Stimulated activated CD4-positive, alpha-beta T cell treated with anti-CD3 and anti-CD28 coated beads, Interleukin-12 subunit alpha, Interleukin-12 subunit beta, amount 100 ng/mL, for 48 hours (primary cell): ENCODE data around the gene BOC.

ENCODE experiments used
- DNase-seq, 3 donors: peaks; one replicate each; pipeline ENCODE4 v3.0.0-alpha.2; 2020; ENCODE audit warnings: low read depth in 2 of 3, low spot score in 1 of 3

BOC gene

GRCh38 chr3:113285226-113285625 lies 73.9 kb downstream of the BOC start:
- no peak for DNase-seq

DNA sequence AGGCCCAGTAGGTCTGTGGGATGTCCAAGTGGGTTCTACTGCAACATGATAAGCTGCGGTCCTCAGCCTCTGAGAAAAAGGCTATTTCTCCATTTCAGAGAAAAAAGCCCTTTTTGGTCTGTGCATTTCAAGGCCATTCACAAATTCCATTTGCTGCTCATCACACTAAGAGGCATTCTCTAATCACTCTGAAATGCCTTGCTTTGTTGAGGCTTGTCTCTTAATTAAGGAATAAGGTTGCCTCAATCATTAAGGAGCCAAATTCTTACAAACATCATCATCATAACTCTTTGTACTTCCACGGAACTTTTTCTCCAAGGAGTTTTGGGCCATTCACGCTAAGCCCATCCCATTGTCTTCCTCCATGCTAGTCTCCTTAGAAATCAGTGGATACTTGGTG lies 74.4 kb downstream of the BOC start:
- no peak for DNase-seq

- DNase-seq, result no peak
Observed at GRCh38 chr3:113286524-113286923, 75.2 kb downstream of the BOC start.

DNA sequence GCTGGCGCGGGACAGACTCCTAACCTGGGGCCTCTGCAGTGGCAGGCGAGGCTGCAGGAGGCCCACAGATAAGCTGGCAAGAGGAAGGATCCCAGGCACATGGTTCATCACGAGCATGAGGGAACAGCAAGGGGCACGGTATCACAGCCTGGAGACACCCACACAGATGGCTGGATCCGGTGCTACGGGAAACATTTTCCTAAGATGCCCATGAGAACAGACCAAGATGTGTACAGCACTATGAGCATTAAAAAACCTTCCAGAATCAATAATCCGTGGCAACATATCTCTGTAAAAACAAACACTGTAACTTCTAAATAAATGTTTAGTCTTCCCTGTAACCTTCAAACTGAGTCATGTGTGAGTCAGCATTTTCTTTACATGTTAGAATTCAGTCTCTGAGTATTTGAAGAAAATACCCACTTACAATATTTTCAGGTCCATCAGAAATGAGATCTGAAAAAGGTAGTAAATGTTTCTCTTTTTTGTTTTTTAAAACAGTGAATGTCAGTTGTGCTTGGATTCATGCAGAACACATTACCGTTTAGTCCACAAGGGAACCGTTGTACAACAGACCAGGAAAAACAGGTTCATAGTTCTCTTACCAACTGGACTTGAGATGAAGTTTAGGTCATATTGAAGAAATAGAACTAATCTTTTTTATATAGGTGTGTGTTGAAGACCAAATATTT lies 75.9 kb downstream of the BOC start:
- no peak for DNase-seq

GRCh38 chr3:113287803-113288648 lies 76.7 kb downstream of the BOC start:
- peak in 2 of 3 donors; percentile 39 to 69 for DNase-seq

GRCh38 chr3:113288881-113289280 lies 77.5 kb downstream of the BOC start:
- DNase-seq, result no peak

GRCh38 chr3:113291572-113291971 lies 80.2 kb downstream of the BOC start:
- no peak for DNase-seq

GRCh38 chr3:113292933-113293332 lies 81.6 kb downstream of the BOC start:
- no peak for DNase-seq

DNA sequence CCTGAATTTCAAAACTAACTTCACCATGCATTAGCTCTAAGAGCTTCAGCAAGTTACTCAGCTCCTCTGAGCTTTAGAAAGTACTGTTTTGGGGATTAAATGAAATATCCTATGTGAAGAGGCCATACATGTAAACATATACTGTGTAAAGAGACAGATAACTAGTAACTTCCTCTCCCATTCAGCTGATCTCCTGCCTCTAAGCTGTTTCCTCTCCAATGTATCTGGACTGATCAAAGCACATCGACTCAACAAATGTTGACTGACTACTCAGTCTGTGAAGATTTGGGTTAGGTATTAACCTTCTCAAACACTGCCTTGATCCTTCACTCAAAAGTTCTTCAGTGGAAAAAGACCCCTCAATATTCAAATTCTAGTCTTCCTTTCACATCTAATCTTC lies 82.0 kb downstream of the BOC start:
- DNase-seq, result no peak

DNA sequence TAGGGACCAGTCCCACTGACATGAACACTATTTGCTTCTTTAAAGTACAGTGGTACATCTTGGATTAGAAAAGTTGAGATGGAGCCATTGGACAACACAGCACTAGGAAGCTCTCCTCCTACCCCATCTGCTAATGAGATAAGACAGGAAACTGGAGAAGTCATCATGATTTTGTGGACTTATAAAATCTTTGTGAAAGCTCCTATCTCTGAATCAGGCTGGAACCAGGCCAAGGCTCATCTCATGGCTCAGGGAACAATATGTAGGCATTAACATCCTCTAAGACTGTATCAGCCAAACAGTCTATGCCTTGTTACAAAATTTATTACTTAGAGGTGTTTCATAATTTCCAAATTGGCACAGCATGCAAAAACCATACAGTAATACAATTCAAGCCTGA lies 84.1 kb downstream of the BOC start:
- DNase-seq, result no peak

DNA sequence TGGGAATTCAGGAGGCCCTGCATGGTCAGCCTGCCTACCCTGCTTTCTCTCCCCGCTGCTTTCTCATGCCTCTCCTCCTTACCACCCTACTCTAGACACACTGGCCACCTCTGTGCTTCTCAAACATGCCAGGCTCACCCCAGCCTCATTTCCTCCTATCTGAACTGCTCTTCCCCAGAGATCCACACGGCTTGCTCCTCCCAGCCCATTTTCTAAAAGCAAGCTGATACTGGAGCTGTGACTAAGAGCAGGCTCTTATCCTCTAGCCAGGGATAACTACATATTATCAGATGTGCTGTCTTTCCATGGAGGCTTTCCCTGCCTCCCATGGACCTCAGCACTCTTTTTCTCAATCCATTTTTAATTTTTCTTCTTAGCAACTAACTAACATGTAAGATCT lies 85.9 kb downstream of the BOC start:
- DNase-seq, result no peak

DNA sequence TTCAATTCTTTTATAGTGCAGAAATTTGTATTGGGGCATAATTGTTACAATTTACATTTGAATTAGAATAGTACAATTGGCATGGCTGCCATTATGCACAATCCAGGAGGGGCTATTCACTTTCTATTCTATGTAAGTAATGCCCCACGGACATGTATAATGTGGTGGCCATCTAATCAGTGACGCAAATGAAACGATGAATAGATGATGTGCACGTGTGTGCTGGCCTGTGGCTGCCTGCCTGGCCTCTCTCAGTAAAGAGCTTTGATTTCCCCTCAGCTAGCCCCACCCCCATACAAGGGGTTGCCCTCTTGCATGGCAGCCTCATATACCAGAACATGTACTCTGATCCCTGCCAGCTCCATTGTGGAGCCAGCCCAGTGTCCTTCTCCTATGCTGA lies 86.5 kb downstream of the BOC start:
- no peak for DNase-seq

DNA sequence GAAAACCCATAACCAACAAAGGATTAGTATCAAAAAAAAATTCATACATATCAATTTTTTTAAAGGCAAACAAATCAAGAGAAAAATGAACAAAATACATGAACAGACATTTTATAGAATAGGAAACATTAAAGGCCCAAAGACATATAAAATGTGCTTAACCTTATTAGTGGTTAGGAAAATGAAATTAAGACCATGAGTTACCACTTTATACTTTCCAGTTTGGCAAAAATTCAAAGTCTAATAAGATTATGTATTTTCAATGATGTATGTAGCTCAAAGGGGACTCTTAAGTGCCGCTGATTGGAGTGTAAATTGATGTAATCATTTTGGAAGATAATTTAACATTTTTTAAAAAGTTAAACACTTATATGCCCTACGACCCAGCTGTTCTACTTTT lies 89.2 kb downstream of the BOC start:
- no peak for DNase-seq

GRCh38 chr3:113304102-113304501 lies 92.7 kb downstream of the BOC start:
- DNase-seq, result no peak

DNA sequence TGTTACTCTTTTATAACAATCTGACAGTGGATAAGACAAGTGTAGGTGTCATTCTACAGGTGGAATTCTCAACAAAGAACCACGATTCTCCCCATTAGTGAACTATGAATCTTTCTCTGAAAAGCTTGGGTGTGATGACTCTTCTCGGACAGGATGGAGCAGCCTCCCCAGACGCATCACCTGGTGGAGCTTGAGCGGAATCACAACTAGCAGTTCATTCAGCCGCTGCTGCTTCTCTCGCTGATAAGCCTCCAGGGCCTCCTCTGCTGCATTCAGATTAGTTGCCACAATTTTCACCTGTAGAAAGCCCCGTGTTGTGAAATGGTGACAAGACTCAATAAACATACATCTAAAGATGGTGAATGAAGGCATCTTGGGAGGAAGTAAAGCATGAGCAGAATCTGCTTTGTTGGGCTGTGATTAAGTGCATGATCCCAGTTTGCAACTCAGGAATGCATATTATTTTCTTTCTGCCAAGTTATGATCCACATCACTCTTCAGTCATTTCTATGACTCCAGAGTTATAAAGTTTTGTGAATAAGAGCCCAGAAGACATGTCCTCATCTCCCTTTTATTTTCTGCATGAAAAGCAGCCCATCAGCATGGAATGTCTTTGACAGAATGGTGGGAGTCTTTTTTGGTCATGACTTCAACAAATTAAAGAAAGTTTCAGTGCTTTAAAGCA lies 93.6 kb downstream of the BOC start:
- DNase-seq, result no peak

GRCh38 chr3:113310960-113311359 lies 99.6 kb downstream of the BOC start:
- DNase-seq, result no peak

DNA sequence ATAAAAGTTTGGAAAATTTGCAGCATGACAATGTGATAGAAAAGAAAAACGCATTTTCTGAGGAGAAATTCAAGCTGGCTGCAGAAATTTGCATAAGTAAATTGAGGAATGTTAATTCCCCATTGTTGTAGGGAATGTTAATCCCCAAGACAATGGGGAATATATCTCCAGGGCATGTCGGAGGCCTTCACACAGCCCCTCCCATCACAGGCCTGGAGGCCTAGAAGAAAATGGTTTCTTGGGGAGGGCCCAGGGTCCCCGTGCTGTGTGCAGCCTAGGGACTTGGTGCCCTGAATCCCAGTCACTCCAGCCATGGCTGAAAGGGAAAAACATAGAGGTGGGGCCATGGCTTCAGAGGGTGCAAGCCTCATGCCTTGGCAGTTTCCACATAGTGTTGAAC lies 101.1 kb downstream of the BOC start:
- DNase-seq, result no peak

DNA sequence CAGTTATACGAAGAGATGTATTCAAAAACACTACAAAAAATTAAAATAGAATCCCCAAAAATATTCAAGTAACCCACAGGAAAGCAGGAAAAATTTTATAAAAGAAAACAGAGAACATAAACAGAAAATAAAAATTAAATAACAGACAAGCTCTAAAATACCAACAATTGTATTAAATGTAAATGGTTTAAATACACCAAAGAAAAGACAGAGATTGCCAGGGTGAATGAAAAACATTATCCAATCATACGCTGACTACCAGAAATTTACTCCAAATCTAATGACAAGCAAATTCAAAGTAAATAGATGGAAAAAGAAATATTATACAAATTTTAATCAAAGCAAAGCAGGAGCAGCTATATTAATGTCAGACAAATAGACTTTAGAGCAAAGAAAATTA lies 103.6 kb downstream of the BOC start:
- no peak for DNase-seq

DNA sequence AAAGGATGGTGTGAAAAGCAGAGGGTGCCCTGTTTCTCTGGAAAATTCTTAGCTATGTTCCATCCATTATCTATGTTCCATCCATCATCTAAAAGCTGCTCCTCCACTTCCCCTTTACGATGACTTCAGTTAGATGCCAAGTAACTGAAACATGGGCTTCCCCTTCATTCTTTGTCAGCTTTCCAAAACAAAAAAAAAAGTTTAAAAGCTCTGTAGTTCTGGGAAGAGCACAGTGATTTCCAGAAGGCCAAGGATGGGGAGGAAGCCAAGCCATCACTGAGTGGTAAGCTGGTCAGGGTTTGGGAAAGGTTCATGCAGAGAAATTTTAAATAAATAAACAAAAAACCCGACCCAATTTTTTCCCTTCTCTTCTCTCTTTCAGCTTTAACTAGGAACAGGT lies 118.4 kb downstream of the BOC start:
- no peak for DNase-seq

DNA sequence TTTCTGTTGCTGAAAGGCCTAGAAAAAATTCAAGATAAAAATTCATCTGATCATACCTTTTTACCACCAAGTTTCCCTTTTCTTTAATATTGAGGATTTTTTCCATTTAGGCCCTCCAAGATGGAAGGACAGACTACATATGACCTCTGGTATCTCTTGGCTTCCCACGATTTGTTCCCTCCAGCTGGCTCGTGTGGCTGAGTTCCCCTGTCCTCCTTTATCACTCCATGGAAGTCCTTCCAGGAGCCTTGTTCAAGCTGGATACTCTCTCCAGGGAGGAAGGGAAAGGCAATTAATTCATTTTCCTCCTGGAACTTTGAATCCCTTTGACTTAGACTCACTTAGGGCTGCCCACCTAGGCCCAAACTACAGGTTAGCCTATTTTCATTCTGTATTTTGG lies 119.4 kb downstream of the BOC start:
- DNase-seq, result no peak

- DNase-seq, result no peak
Observed at GRCh38 chr3:113331187-113331586, 119.8 kb downstream of the BOC start.
